Lung (tissue), 12 donors: Measurements from ENCODE around the gene ZNF185. TPM values are rescaled to one million over a fixed set of nuclear protein-coding genes. Genes with fewer than 3 reads are reported as not detected.

ENCODE experiments used
- ATAC-seq: fragments of 200-7000 bp; cut with Tn5 transposase; one replicate; pipeline ENCODE4 v1.9.1; 2020; ENCODE audit warnings: moderate number of reproducible peaks; ENCODE audit not compliant: insufficient read depth, low FRiP score
- DNase-seq, 3 donors: peaks; one replicate each; pipeline ENCODE4 v3.0.0-alpha.2; 2013 to 2017
- H3K27ac ChIP-seq, 2 donors: one replicate each; pipeline ENCODE4 v1.5.1; 2013; ENCODE audit warnings: mild to moderate bottlenecking in 2 of 2, moderate library complexity in 2 of 2, control low read depth in 1 of 2, inconsistent platforms in 1 of 2, low read depth in 1 of 2, low read length in 1 of 2
- H3K27me3 ChIP-seq, 3 donors: one replicate each; pipeline ENCODE4 v1.5.1; 2013; ENCODE audit warnings: low read length in 2 of 3; ENCODE audit not compliant: control insufficient read depth in 3 of 3, insufficient read depth in 3 of 3
- H3K36me3 ChIP-seq, 4 donors: one replicate each; pipeline ENCODE4 v1.5.1; 2013; ENCODE audit warnings: low read length in 4 of 4, mild to moderate bottlenecking in 1 of 4, moderate library complexity in 1 of 4; ENCODE audit not compliant: control insufficient read depth in 4 of 4, insufficient read depth in 4 of 4
- H3K4me1 ChIP-seq, 5 donors: one replicate each; pipeline ENCODE4 v1.5.1; 2013; ENCODE audit warnings: low read length in 5 of 5, mild to moderate bottlenecking in 2 of 5, moderate library complexity in 1 of 5; ENCODE audit not compliant: control insufficient read depth in 5 of 5, insufficient read depth in 5 of 5
- H3K4me3 ChIP-seq: one replicate; pipeline ENCODE4 v1.5.1; 2013; ENCODE audit warnings: mild to moderate bottlenecking, control low read depth, moderate library complexity
- H3K9ac ChIP-seq, 2 donors: one replicate each; pipeline ENCODE4 v1.5.1; 2013; ENCODE audit warnings: low read length in 2 of 2, control low read depth in 1 of 2; ENCODE audit not compliant: insufficient read depth in 1 of 2
- H3K9me3 ChIP-seq, 4 donors: one replicate each; pipeline ENCODE4 v1.5.1; 2013; ENCODE audit warnings: low read length in 3 of 4, mild to moderate bottlenecking in 1 of 4, moderate library complexity in 1 of 4; ENCODE audit not compliant: control insufficient read depth in 4 of 4, insufficient read depth in 3 of 4
- WGBS, 2 donors: extraction: QIAGEN DNeasy Blood & Tissue Kit; methylation state at CpG; one replicate each; pipeline ENCODE4 v1.1.7; 2013; 5-methylcytosine and 5-hydroxymethylcytosine counted together
- polyA plus RNA-seq, 2 donors: library from polyadenylated mRNA; stranded (reverse); fragments of 200-250 nt; gene quantifications; one replicate each; pipeline ENCODE4 v1.2.1, GENCODE V29; 2013
- total RNA-seq, 2 donors: library from RNA; depleted of rRNA in 1 of 2; stranded (reverse); fragments of >200 nt in 1 of 2; gene quantifications; one replicate each; pipeline ENCODE4 v1.2.1, GENCODE V29; 2014 to 2021
- TF ChIP-seq, protein P1 (sequence below): IDR thresholded peaks from 2 replicates; pipeline ENCODE4 v1.5.1; 2012; ENCODE audit warnings: mild to moderate bottlenecking; ENCODE audit errors: control extremely low read depth, extremely low read depth
- donor health status: control.
- donor health status: control.
- donor health status: Bipolar disorder and iron deficiency.
- donor health status: healthy.
- donor health status: DM: yes; HTN: yes; CAD: no.

The ZNF185 gene
- total and polyA plus RNA-seq, 4 donors = 6.1 to 15.8 (median 10.7) TPM

DNA sequence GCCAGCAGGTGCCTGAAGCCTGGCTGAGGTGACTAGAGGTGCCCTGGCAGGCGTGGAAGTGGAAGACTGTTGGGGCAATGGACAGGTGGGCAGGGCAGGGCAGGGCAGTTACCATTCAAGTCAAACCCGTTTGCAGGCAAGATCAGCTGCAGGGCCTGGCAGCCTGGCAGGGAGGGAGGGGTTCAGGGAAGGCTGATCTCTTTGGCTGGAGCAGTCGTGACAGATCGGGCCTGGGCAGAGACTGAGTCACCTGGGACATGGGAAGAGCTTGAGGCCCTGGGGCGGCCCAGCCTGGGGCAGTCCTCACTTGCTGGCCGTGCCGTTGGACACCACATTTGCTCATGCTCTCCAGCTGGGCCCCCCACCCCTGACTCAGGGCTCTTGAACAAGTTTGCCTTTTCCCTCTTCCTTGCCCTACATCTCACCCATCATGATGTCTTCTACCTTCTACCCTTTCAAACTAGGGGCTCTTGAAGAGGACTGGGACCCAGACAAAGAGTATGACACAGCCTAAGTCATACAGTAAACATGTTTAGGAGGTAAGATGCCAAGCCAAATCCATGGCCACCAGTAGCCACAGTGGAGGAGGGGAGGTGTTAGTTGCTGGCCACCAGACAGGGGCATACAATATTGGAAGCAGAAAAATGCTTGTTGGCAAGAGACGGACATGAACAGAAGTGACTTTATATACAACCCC, 2.0 kb upstream of the ZNF185 start:
- 77 to 80% methylated on average over 5 to 8 of the region's 8 CpGs for WGBS, 2 donors
- ATAC-seq (no peak), DNase-seq (no peak)
- H3K27me3 ChIP-seq = peaks cover 0 to 6% (median 0%) of the 10 kb centered on the region in 3 donors
- H3K9ac ChIP-seq = no peak overlapping the region
- H3K4me3 ChIP-seq = no peak overlapping the region
- TF ChIP-seq, protein P1, sequence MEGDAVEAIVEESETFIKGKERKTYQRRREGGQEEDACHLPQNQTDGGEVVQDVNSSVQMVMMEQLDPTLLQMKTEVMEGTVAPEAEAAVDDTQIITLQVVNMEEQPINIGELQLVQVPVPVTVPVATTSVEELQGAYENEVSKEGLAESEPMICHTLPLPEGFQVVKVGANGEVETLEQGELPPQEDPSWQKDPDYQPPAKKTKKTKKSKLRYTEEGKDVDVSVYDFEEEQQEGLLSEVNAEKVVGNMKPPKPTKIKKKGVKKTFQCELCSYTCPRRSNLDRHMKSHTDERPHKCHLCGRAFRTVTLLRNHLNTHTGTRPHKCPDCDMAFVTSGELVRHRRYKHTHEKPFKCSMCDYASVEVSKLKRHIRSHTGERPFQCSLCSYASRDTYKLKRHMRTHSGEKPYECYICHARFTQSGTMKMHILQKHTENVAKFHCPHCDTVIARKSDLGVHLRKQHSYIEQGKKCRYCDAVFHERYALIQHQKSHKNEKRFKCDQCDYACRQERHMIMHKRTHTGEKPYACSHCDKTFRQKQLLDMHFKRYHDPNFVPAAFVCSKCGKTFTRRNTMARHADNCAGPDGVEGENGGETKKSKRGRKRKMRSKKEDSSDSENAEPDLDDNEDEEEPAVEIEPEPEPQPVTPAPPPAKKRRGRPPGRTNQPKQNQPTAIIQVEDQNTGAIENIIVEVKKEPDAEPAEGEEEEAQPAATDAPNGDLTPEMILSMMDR = no peak
- peaks cover 0 to 4% (median 0%) of the 10 kb centered on the region in 5 donors for H3K4me1 ChIP-seq
- H3K27ac ChIP-seq = no peak overlapping the region
- H3K9me3 ChIP-seq = peaks cover 0 to 5% (median 0%) of the 10 kb centered on the region in 4 donors
- no peaks in the 10 kb centered on the region for H3K36me3 ChIP-seq

DNA sequence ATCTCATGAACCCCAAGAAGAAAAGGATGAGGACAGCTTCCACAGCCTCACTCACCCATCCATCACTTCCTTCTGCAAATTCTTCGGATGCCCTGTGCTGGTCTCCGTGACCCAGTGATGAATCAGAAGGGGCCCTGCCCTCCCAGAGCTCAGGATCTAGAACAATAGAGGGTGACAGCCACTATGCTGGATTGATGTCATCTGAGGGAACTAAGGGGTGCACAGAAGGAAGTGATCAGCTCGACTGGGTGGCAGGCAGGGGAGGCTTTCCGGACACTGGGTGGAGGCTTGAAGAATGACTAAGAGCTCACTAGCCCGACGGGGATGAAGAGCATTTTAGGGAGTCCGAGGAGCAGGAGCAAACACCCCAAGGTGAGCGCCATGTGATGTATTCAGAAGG, 1.4 kb upstream of the ZNF185 start:
- no peak for ATAC-seq
- peaks cover 0 to 4% (median 0%) of the 10 kb centered on the region in 5 donors for H3K4me1 ChIP-seq
- no peaks in the 10 kb centered on the region for H3K36me3 ChIP-seq
- no peak overlapping the region for H3K4me3 ChIP-seq
- 65 to 75% methylated on average over 8 of the region's 8 CpGs for WGBS, 2 donors
- peaks cover 0 to 5% (median 0%) of the 10 kb centered on the region in 4 donors for H3K9me3 ChIP-seq
- TF ChIP-seq, protein P1 = no peak
- no peak for DNase-seq
- H3K27me3 ChIP-seq = peaks cover 0 to 6% (median 0%) of the 10 kb centered on the region in 3 donors
- H3K27ac ChIP-seq = no peak overlapping the region
- H3K9ac ChIP-seq = no peak overlapping the region

GRCh38 chrX:152898442-152898841, 575 bp downstream of the ZNF185 start:
- TF ChIP-seq, protein P1 = no peak
- Histone ChIP-seq H3K9ac (no peak overlapping the region), H3K9me3 (peaks cover 0 to 5% (median 0%) of the 10 kb centered on the region in 4 donors), H3K4me1 (peaks cover 0 to 4% (median 0%) of the 10 kb centered on the region in 5 donors), H3K4me3 (no peak overlapping the region), H3K27ac (no peak overlapping the region), H3K27me3 (peaks cover 0 to 6% (median 0%) of the 10 kb centered on the region in 3 donors), H3K36me3 (no peaks in the 10 kb centered on the region)
- no peak for DNase-seq
- WGBS, 2 donors = 64 to 69% methylated on average over 10 of the region's 10 CpGs
- ATAC-seq = no peak
